Right hindlimb (tissue), 1 donor: ENCODE measurements around the gene APOH.

ENCODE experiments used
- DNase-seq: peaks from one replicate; pipeline ENCODE4 v3.0.0-alpha.2; 2018

Gene APOH

DNA sequence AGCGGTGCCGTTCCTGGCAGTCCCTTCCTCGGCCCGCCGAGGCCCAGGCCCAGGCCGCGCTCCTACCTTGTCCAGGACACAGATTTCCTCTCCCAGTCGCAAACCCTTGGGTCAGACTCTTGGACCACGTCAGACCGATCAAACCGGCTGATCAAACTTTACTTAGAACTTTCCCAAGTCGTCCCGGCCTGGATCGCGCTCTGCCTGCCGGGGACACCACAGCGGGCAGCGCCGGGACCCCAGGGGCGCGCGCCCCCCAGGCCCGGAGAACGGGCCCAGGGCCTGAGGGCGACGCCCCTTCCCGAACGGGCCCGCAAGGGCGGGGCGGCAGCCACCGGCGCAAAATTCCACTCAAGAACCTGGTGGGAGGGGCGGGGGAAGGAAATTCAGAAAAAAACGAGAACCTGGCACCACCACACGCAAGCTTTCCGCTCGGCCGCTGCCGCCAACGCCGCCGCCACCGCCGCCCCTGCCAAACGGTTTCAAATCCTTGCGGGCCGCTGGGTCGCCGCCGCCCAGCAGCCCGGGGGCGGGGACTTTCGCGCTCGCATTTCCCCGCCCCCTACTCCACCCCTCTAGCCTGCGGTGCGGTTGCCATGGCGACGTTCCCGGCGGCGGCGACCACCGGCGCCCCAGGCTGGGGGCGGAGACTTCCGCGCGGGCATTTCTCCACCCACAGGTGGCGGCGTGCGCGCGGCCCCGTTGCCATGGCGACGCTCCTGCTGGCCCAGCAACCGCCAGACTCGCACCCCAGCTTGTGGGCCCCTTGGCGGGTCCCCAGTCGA is 37.4 kb downstream of the APOH start, which contains the start of gene CEP112:
Gene CEP112, minus strand, starts transcription at position 541 of the 785 bp plus-strand sequence.
- peak; percentile 91 for DNase-seq

DNA sequence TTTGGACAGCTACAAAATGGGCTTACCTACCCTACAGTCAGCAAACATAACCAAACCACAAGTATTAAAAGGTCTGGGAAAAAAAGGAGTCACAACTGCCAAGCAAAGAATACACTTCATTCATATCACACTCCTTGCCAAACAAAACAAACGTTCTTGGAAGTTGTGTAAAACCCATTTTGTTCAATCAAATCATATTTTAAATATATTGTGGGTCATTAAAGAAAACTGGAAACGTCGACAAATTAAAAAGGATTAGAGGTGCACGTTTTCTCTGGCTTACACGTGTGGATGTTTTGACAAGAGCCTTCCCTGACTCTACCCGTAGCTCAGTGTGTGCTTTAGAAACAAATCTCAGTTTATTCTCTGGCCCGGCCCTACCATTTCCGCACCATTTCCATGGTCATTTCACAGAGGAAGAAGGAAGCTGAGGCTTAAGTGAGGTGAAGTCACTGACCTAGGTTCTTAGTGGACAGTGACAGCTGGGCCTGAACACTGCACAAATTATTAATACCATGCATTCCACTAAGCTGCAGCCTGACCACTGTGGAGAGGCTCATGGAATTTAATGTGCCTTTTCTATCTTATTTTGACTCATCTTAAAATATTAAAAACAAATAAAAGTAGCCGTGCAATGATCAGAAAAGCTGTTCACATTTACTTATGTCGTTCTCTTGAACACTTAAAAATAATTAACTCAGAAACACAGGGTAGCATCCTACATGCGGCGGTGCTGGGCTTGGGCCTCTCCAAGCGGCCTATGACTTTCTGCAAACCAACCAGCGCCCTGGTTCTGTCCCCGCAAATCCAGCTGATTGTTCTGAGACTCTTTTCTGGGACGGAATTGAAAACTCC is 38.2 kb downstream of the APOH start:
- DNase-seq, result peak; percentile 41

DNA sequence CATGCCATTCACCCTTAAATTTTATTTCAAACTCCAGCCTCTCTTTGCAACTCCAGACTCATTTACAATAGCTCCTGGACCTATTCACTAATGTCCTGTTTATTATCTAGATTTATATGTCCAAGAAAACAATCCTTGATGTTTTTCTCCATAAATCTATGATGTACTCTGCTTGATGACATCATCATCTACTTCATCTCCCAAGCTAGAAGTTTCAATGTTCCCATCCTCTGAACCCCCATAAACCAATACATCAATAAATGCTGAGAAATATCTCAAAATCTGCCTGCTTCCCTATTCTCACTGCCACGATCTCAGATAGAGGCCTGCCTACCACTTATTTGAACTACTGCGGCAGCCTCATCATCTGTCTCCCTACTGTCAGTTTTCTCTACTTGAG is 41.5 kb downstream of the APOH start:
- no peak for DNase-seq

DNA sequence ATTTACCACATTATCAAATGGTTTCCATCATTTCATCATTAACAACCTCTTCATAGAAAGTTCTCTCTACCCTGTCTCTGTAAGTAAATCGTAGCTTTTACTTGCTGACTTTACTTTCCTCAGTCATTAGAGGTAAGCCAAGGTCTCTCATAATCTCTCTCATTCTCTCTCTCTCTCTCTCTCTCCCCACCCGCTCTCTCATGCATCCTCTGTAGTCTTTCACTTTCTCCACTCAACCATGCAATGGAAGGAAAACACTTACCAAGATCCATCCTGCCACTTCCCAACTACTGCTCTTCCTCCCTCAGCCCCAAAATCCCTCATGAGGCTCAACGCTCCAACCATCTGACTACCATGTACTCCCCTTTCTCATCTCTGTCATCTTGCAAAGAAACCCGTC is 43.4 kb downstream of the APOH start:
- no peak for DNase-seq

DNA sequence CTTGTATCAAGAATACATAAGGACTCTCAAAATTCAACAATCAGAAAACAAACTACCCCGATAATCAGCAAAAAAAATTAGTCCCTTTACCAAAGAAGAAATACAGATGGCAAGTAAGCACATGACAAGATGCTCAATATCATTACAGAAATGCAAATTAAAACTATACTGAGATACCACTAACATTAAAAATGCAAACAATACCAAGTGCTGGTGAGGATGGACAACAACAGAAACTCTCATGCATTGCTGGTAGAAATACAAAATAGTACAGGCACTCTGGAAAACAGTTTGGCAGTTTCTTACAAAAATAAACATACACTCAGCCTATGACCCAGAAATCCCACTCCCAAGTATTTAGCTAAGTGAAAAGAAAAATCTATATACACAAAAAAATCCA is 44.8 kb downstream of the APOH start:
- DNase-seq, result no peak

DNA sequence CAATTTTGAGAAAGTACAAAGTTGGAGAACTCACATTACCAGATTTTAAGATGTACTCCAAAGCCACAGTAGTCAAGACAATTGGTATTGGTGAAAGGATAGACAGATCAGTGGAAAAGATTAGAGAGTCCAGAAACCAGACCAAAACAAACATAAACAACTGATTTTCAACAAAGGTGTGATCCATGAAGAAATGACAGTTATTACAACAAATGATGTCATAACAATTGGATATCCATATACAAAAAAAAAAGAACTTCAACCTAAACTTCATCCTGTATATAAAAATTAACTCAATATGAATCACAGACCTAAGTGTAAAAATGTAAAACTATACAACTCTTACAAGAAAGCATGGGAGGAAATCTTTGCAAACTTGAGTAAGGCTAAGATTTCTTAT is 45.7 kb downstream of the APOH start:
- no peak for DNase-seq

DNA sequence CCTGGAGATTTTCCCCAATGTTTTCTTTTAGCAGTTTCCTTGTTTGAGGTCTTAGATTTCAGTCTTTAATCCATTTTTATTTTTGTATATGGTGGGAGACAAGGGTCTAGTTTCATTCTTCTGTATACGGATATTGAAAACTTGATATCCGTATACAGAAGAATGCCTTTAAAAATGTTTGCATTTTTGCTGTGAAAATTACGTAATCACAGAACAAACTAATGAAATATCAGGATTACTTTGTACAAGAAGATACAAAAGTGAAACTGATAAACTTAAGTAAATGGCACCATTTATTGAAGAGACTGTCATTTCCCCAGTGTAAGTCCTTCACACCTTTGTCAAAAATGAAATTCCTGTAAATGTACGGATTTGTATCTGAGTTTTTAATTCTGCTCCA is 50.6 kb downstream of the APOH start:
- DNase-seq, result no peak

DNA sequence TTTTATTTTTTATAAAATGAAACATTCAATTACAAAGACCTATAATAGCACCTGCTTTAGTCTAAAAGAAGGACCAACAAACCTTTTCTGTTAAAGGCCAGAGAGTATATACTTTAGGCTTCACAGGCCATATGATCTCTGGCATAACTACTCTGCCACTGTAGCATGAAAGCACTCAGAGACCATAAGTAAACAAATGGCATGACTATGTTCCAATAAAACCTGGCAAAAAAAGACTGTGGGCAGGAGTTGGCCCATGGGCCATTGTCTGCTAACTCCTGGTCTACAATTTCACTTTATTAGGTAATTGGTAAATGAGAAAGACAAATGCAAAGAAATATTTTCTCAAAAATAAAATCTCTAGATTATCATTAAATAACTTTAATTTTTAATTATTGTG is 52.2 kb downstream of the APOH start:
- no peak for DNase-seq

DNA sequence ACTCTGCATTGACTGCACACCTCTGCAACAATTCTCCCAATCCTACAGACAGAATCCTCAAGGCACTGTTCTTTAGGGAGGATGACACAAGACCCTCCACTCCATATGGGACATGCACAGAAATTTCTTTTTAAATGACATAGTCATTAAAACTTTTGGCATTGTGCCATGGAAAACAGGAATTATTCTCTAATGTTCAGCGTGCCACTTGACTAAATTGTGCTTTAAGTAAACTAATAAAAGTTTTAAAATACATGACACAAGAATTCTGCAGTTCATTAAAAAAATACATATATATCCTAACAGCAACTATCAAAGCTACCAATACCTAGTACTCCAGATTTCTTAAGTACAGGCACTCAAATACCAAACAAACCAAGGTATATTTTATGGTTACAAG is 53.3 kb downstream of the APOH start:
- DNase-seq, result no peak

DNA sequence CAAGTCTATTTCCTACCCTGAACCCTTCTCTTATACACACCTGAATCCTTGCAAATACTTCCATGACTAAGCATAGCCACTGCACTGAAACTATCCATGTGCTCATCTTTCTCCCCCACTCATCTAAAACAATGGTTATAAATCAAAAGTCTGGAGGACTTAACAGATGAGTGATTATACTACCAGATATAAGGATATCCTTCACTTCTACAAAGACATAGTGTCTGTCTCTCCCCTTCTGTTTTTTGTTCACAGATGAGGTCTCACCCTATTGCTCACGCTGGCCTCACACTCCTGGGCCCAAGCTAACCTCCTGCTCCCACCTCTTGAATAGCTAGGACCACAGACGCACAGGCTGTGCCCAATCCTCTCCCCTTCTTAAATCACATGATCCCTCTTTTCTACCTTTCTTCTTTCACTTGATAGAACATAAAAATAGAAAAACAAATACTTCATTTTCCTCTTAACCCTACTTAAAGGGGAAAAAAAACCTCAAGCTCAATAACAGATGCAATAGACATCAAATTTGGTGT is 56.5 kb downstream of the APOH start:
- no peak for DNase-seq

DNA sequence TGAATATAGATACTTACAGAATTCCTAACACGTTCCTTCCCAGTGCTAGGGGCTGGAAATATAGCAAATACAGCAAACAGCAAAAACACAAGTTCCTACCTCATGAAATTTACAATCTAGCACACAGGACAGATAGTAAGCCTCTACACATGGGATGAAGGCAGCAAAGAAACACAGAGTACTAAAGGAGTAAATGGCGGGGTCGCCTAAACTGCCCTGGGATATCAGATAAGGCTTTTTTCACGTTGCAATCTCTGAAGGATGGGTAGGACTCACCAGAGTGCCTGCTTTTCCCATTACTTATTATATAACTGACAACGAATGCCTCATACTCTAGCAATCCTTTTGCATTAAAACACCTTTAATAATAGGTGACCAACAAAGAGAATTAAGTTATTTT is 57.1 kb downstream of the APOH start:
- DNase-seq, result no peak

DNA sequence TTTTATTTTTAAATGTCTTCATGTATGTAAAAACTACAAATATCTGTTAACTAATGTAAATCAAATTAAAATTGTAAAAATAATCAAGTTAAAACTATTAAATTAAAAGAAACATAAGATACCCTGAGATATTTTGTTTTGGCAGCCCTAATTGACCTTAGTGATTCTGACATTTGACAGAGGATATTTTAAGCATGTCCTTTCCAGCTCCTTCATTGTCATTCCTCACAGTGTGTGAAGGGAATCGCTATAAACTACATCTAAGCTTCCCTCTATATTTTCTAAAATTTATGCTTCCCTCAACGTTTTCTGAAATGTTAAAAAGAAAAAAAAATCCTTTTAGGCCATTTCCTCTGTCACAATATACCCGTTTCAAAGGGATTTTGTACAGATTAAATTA is 57.5 kb downstream of the APOH start:
- no peak for DNase-seq

DNA sequence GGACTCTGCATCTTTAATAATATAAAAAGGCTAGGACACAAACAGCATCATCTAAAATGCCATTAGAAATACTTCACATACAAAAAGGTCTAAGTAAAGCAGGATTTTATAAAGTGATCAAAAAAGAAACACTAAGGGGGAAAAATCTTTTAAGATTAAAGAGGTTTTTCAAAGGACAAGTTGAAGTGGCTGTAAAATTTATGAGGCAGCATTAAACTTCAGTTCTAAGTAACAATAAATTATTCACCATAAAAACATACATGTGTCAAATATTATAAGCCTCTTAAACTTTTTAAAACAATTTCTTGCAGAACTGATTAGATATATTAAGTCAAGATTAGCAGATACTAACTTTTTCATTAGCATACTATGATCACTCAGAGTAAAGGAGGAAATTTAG is 58.0 kb downstream of the APOH start:
- no peak for DNase-seq

DNA sequence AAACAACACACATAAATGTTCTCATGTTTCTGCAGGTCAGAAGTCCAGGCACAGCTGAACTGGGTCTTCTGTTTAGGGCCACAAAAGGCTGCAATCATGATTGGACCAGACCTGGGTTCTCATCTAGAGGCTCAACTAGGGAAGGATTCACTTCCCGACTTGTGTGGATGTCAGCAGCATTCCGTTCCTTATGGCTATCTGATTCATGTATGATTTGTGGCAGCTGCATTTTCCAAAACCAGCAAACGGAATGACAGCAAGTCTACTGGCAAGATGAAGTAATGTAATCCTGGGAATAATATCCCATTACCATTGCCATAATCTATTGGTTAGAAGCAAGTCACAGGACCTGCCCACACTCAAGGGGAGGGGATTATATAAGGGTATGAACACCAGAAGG is 59.4 kb downstream of the APOH start:
- no peak for DNase-seq

DNA sequence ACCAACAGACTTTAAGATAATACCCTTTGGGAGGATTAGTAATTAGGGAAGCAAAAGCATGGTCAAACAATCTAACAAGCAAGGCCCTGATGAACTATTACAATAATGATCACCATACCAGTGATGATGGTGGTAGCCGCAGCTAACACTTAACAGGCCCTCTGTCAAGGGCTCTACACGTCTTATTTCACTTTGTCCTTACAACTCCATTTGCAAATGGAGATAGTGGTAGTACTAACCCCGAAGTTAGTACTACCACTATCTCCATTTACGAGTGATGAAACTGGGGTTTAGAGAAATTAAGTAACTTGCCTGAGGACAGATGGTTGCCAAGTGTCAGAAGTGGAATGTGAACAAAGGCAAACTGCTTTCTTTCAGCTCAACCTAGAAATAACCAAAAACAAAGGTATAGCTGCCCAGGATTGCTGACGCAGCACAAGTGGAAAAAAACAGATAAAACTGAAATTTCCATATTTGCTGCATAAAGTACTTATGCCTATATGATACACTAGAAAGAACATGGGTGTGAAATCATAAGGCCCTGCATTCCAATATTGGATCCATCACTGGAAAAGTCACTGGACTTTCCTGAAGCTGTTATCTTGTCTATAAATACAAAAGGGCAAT is 61.9 kb downstream of the APOH start:
- no peak for DNase-seq

DNA sequence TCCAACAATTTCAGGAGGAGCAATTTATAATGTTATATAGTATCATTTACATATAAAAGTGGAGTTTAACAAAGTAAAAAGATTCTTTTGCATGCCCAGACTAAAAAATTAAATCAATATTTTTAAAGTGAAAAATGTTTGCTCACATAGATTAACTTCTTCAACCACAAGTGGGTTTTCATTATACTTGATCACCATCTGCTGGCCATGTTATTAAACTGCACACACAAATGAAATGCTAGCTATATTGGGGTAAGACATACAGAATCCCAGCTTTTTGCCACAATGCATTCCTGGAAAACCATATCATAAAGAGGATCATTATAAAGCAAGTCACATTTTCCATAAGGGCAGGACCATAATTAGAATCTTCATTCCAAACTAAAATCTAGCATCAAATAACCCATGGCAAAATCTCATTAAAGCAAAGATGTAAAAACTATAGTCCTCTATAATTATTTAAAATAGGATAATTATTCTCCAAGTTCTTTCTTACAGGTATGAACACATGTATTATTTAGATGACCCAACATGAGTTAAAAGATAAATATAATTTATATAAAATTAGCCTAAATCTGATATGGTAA is 63.6 kb downstream of the APOH start:
- DNase-seq, result no peak
